ENCODE data around the gene FGD2.

DNA sequence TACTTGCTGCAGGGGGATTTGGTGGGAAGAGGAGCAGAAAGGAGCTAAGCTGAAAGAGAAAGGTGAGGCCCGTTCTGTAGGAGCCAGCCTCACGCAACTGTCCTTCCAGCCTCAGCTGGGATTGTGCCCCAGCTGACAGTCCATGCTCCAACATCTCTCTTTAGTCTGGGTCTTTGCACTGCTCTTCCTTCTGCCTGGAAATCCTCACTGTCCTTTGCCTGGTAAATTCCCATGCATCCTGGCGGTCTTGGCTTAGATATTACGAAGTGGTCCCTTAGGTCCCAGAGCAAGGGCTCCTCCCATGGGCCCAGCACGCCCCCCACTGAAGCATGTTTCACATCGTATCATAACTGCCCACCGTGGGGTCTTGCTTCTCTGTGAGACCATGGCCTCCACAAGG, 52.2 kb downstream of the FGD2 start:
- TF ChIP-seq, protein P1, sequence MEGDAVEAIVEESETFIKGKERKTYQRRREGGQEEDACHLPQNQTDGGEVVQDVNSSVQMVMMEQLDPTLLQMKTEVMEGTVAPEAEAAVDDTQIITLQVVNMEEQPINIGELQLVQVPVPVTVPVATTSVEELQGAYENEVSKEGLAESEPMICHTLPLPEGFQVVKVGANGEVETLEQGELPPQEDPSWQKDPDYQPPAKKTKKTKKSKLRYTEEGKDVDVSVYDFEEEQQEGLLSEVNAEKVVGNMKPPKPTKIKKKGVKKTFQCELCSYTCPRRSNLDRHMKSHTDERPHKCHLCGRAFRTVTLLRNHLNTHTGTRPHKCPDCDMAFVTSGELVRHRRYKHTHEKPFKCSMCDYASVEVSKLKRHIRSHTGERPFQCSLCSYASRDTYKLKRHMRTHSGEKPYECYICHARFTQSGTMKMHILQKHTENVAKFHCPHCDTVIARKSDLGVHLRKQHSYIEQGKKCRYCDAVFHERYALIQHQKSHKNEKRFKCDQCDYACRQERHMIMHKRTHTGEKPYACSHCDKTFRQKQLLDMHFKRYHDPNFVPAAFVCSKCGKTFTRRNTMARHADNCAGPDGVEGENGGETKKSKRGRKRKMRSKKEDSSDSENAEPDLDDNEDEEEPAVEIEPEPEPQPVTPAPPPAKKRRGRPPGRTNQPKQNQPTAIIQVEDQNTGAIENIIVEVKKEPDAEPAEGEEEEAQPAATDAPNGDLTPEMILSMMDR (IDR thresholded peaks at IDR 0.05; ENCODE audit: insufficient read depth, low read length), result no peak
- TF ChIP-seq GABPA (IDR thresholded peaks at IDR 0.05; ENCODE audit: low read depth) (no peak), POLR2AphosphoS5 (IDR thresholded peaks at IDR 0.05; ENCODE audit: low read depth) (no peak), SPI1 (IDR thresholded peaks at IDR 0.05; ENCODE audit: borderline replicate concordance, low read depth) (no peak)
- TF ChIP-seq, protein P2, sequence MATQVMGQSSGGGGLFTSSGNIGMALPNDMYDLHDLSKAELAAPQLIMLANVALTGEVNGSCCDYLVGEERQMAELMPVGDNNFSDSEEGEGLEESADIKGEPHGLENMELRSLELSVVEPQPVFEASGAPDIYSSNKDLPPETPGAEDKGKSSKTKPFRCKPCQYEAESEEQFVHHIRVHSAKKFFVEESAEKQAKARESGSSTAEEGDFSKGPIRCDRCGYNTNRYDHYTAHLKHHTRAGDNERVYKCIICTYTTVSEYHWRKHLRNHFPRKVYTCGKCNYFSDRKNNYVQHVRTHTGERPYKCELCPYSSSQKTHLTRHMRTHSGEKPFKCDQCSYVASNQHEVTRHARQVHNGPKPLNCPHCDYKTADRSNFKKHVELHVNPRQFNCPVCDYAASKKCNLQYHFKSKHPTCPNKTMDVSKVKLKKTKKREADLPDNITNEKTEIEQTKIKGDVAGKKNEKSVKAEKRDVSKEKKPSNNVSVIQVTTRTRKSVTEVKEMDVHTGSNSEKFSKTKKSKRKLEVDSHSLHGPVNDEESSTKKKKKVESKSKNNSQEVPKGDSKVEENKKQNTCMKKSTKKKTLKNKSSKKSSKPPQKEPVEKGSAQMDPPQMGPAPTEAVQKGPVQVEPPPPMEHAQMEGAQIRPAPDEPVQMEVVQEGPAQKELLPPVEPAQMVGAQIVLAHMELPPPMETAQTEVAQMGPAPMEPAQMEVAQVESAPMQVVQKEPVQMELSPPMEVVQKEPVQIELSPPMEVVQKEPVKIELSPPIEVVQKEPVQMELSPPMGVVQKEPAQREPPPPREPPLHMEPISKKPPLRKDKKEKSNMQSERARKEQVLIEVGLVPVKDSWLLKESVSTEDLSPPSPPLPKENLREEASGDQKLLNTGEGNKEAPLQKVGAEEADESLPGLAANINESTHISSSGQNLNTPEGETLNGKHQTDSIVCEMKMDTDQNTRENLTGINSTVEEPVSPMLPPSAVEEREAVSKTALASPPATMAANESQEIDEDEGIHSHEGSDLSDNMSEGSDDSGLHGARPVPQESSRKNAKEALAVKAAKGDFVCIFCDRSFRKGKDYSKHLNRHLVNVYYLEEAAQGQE (IDR thresholded peaks at IDR 0.05; ENCODE audit: insufficient replicate concordance, low read depth), result no peak
